K562 (cell line): ENCODE measurements around the gene TMEM132C. TPM values are rescaled to one million over a fixed set of nuclear protein-coding genes. Genes with fewer than 3 reads are reported as not detected.

Experiments used
- ATAC-seq: fragments of 200-7000 bp; cut with Tn5 transposase; 3 replicates; pipeline ENCODE4 v1.9.1; 2020; ENCODE audit warnings: moderate library complexity
- BruUV-seq: library from RNA; stranded (reverse); fragments of 400-500 nt; replicated peaks from 2 replicates; lab custom pipeline; 2021; lab: Mats Ljungman, UMichigan
- CTCF ChIA-PET: fragments of 300-600 bp; formaldehyde crosslinking; extraction: SDS; loops from one replicate; lab custom pipeline; 2021; ENCODE audit warnings: low intra/inter-chr PET ratio; lab: Yijun Ruan, JAX
- POLR2A ChIA-PET: fragments of 300-600, 350-650 bp; sonication (Branson Sonifier 250); formaldehyde crosslinking; extraction: SDS; loops from one replicate; lab custom pipeline; 2021; ENCODE audit warnings: antibody characterized with exemption, inconsistent platforms; lab: Yijun Ruan, JAX
- DNase-seq, 4 experiments: peaks; one replicate each; pipeline versions ENCODE4 v3.0.0 to v3.0.0-alpha.2; 2011 to 2018; ENCODE audit warnings: low spot score in 3 of 4, mixed read lengths in 3 of 4; ENCODE audit errors: extremely low read depth in 1 of 4
- FAIRE-seq: peaks from 2 replicates; lab custom pipeline; 2011; peaks lifted over from hg19 to GRCh38; lab: Jason Lieb, UNC
- H2AFZ ChIP-seq: 2 replicates; pipeline ENCODE4 v1.6.0; 2011; ENCODE audit warnings: low read depth, low read length, control low read depth, inconsistent platforms
- H3K27ac ChIP-seq: fragments of 200-600 bp; 3 replicates; pipeline ENCODE4 v1.8.0; 2011; ENCODE audit warnings: low read depth, mild to moderate bottlenecking, control low read depth, inconsistent platforms, low read length, moderate library complexity, mixed read lengths; ENCODE audit errors: extremely low read depth
- H3K27me3 ChIP-seq, 2 experiments: fragments of 300-600 bp in 1 of 2; 2 replicates in 1 of 2; 3 replicates in 1 of 2; pipeline versions ENCODE4 v1.6.0 to v1.8.0; 2011; ENCODE audit warnings: inconsistent platforms in 2 of 2, low read length in 2 of 2, mild to moderate bottlenecking in 1 of 2, mixed read lengths in 1 of 2, moderate library complexity in 1 of 2; ENCODE audit not compliant: control insufficient read depth in 2 of 2, insufficient read depth in 2 of 2
- H3K36me3 ChIP-seq: fragments of 300-600 bp; 3 replicates; pipeline ENCODE4 v1.8.0; 2011; ENCODE audit warnings: mild to moderate bottlenecking, low read length, inconsistent platforms; ENCODE audit not compliant: control insufficient read depth, insufficient read depth
- H3K4me1 ChIP-seq, 2 experiments: fragments of 200-600 bp in 1 of 2; replicated peaks in 1 of 2; 2 replicates in 1 of 2; 3 replicates in 1 of 2; pipeline versions ENCODE4 v1.5.1 to v1.8.0; 2011; ENCODE audit warnings: inconsistent platforms in 2 of 2, low read length in 2 of 2, mild to moderate bottlenecking in 1 of 2, mixed read lengths in 1 of 2, moderate library complexity in 1 of 2; ENCODE audit not compliant: control insufficient read depth in 2 of 2, insufficient read depth in 2 of 2
- H3K4me2 ChIP-seq: 2 replicates; pipeline ENCODE4 v1.6.1; 2011; ENCODE audit warnings: low read length, control low read depth, inconsistent platforms, mixed read lengths; ENCODE audit not compliant: insufficient read depth
- H3K4me3 ChIP-seq: fragments of 200-600 bp; sonication (generic), shearing (Covaris generic); 2 replicates; pipeline ENCODE4 v1.5.1; 2016; ENCODE audit warnings: control low read depth, inconsistent platforms
- H3K79me2 ChIP-seq: fragments of 200-600 bp; 3 replicates; pipeline ENCODE4 v1.8.0; 2011; ENCODE audit warnings: low read length, inconsistent platforms; ENCODE audit not compliant: control insufficient read depth, insufficient read depth
- H3K9ac ChIP-seq, 2 experiments: 2 replicates each; pipeline versions ENCODE4 v1.6.0 to v1.6.1; 2011; ENCODE audit warnings: low read depth in 2 of 2, low read length in 2 of 2, control low read depth in 1 of 2, inconsistent platforms in 1 of 2, mild to moderate bottlenecking in 1 of 2, mixed read lengths in 1 of 2; ENCODE audit not compliant: insufficient read depth in 1 of 2
- H3K9me1 ChIP-seq: one replicate; pipeline ENCODE4 v1.6.0; 2011; ENCODE audit warnings: inconsistent platforms, mild to moderate bottlenecking, low read length, moderate library complexity; ENCODE audit not compliant: control insufficient read depth, insufficient read depth
- H3K9me3 ChIP-seq: replicated peaks from 2 replicates; pipeline ENCODE4 v1.5.1; 2011; ENCODE audit warnings: low read depth, low read length, inconsistent platforms; ENCODE audit not compliant: control insufficient read depth, insufficient read depth
- H4K20me1 ChIP-seq: replicated peaks from 2 replicates; pipeline ENCODE4 v1.6.1; 2011; ENCODE audit warnings: low read length, inconsistent platforms, mixed read lengths; ENCODE audit not compliant: control insufficient read depth, insufficient read depth
- CEBPB ChIP-seq: fragments of 450-650 bp; IDR thresholded peaks from 2 replicates; pipeline ENCODE4 v1.6.1; 2016; ENCODE audit warnings: missing genetic modification characterization, missing compliant biosample characterization
- FOXO4 ChIP-seq: fragments of 450-650 bp; formaldehyde crosslinking; IDR thresholded peaks from 2 replicates; pipeline ENCODE4 v1.4.0; 2020; ENCODE audit warnings: mild to moderate bottlenecking, moderate library complexity
- ILK ChIP-seq: fragments of 450-650 bp; IDR thresholded peaks from 2 replicates; pipeline ENCODE4 v1.6.1; 2016; ENCODE audit warnings: missing genetic modification characterization, low read depth, mild to moderate bottlenecking, missing compliant biosample characterization, moderate library complexity, borderline replicate concordance
- MITF ChIP-seq: IDR thresholded peaks from 2 replicates; pipeline ENCODE4 v1.6.1; 2014; ENCODE audit warnings: antibody characterized with exemption
- PRPF4 ChIP-seq: fragments of 200-400 bp; formaldehyde crosslinking; IDR thresholded peaks from one replicate; pipeline ENCODE4 v1.6.1; 2017; ENCODE audit warnings: low read length, low read depth, mild to moderate bottlenecking; ENCODE audit not compliant: insufficient read depth, poor library complexity, severe bottlenecking
- PTRF ChIP-seq: fragments of 450-650 bp; IDR thresholded peaks from 2 replicates; pipeline ENCODE4 v1.6.1; 2016; ENCODE audit warnings: mild to moderate bottlenecking, missing genetic modification characterization, missing compliant biosample characterization
- SNRNP70 ChIP-seq: fragments of 200-400 bp; formaldehyde crosslinking; optimal IDR thresholded peaks from 2 replicates; pipeline ENCODE3; 2017; ENCODE audit warnings: low read depth, low read length
- ZBTB7A ChIP-seq: IDR thresholded peaks from 2 replicates; pipeline ENCODE4 v1.6.1; 2011; ENCODE audit warnings: low read depth, mild to moderate bottlenecking, low read length, moderate library complexity, borderline replicate concordance; ENCODE audit not compliant: control insufficient read depth
- WGBS: fragments of 100-300 bp; shearing (Covaris generic); methylation state at CpG from one replicate; pipeline ENCODE4 v1.1.6; 2016; ENCODE audit warnings: low coverage, mixed read lengths; ENCODE audit not compliant: insufficient coverage; ENCODE audit errors: missing lambda C conversion rate; 5-methylcytosine and 5-hydroxymethylcytosine counted together
- in situ Hi-C: fragments of 300-500 bp; cut with MboI; formaldehyde crosslinking; loops from 4 replicates; pipeline ENCODE4 v1.15.0; 2018; ENCODE audit warnings: inconsistent platforms, mixed read lengths
- intact Hi-C: fragments of 100-400 bp; cut with micrococcal nuclease; formaldehyde crosslinking; loops from 2 replicates; pipeline ENCODE4 v1.14.2; 2022
- polyA plus RNA-seq, 8 experiments: library from polyadenylated mRNA; depleted of rRNA in 4 of 8; stranded (reverse) in 5 of 8; unstranded in 3 of 8; fragments of >200 nt; fragmentation: Nextera tagmentation in 2 of 8; fragmentation: Illumina TruSeq in 1 of 8; extraction: Ambion mirVana in 2 of 8; extraction: Trizol in 1 of 8; gene quantifications; 2 replicates each; pipeline versions ENCODE4 v1.2.1 to v1.2.3, GENCODE V29; 2011 to 2014; ENCODE audit warnings: inconsistent platforms in 1 of 8, missing spikeins in 1 of 8
- total RNA-seq, 7 experiments: library from RNA; depleted of rRNA in 6 of 7; stranded (reverse); fragments of >200 nt in 6 of 7; fragmentation: Illumina TruSeq in 2 of 7; extraction: Trizol in 2 of 7; gene quantifications; 2 replicates each; pipeline versions ENCODE4 v1.2.1 to v1.2.3, GENCODE V29; 2011 to 2021; ENCODE audit warnings: low replicate concordance in 1 of 7

The TMEM132C gene
- total and polyA plus RNA-seq, 9 of the 15 experiments (the other 6 are each of a cell fraction or from before 2014, with no cell fraction given) = not detected

- Histone ChIP-seq H3K9me1 (no peaks in the 10 kb centered on the region), H3K4me2 (no peak overlapping the region), H3K79me2 (no peaks in the 10 kb centered on the region), H4K20me1 (peaks cover 3% of the 10 kb centered on the region; the same call in 1 of the 2 replicates), H3K27ac (no peak overlapping the region), H3K9ac (no peak overlapping the region), H3K4me3 (no peak overlapping the region), H3K27me3 (peaks cover 0 to 24% of the 10 kb centered on the region in 2 experiments; a peak in 3 of 5 replicates), H2AFZ (no peak overlapping the region), H3K9me3 (no peaks in the 10 kb centered on the region), H3K36me3 (no peaks in the 10 kb centered on the region), H3K4me1 (no peaks in the 10 kb centered on the region)
- ChIA-PET POLR2A (interaction anchor here (0.6 kb wide), 1 partner anchor 296 kb away, joined by 3 read pairs; no protein-coding TSS in a partner anchor), CTCF (no interaction called here)
- WGBS = 0% methylated on average over 3 of the region's 3 CpGs
- intact Hi-C loops (no loop called here), in situ Hi-C loops (no loop called here)
- ATAC-seq (no peak), FAIRE-seq (no peak), DNase-seq (no peak)
- no TSS peak for BruUV-seq
- no peak for TF ChIP-seq ILK (tag)
- TF ChIP-seq PTRF = no peak
- TF ChIP-seq SNRNP70 = no peak
- no peak for TF ChIP-seq ZBTB7A
- TF ChIP-seq MITF = no peak
- TF ChIP-seq CEBPB (tag) = 0 out of 2 replicates have a peak, but pooled peaks have one; percentile 14
- no peak for TF ChIP-seq FOXO4 (CRISPR knock-in tag)
- TF ChIP-seq PRPF4 = no peak
These were observed 390.4 kb downstream of the TMEM132C start for GRCh38 chr12:128657378-128657777.
